K562 (cell line): Measurements from ENCODE around the gene TIMM50. TPM values are rescaled to one million over a fixed set of nuclear protein-coding genes. Genes with fewer than 3 reads are reported as not detected.
A peak's percentile ranks its signal among the peaks of the same experiment; 100 is the strongest.

Source experiments
- CBX8 ChIP-seq: fragments of 200-600 bp; sonication (generic); IDR thresholded peaks from 2 replicates; pipeline ENCODE4 v1.6.1; 2012; ENCODE audit warnings: borderline replicate concordance, mixed run types, low read depth, mild to moderate bottlenecking, moderate library complexity, mixed read lengths, low read length, control low read depth, inconsistent platforms; ENCODE audit not compliant: poor library complexity, severe bottlenecking; ENCODE audit errors: extremely low read depth
- HDGF ChIP-seq: fragments of 450-650 bp; IDR thresholded peaks from 2 replicates; pipeline ENCODE4 v1.6.1; 2016
- HNRNPK ChIP-seq: fragments of 200-400 bp; formaldehyde crosslinking; IDR thresholded peaks from one replicate; pipeline ENCODE4 v1.6.1; 2018; ENCODE audit warnings: mild to moderate bottlenecking, low read depth, low read length; ENCODE audit not compliant: poor library complexity, severe bottlenecking
- MCM2 ChIP-seq: fragments of 450-650 bp; IDR thresholded peaks from 2 replicates; pipeline ENCODE4 v1.6.1; 2017; ENCODE audit warnings: low read depth, mild to moderate bottlenecking
- MLX ChIP-seq, 2 experiments: fragments of 450-650 bp in 1 of 2; sonication (generic) in 1 of 2; formaldehyde crosslinking; conservative IDR thresholded peaks; 2 replicates each; pipeline versions ENCODE4 v1.4.0 to v1.8.1; 2020 to 2022; ENCODE audit warnings: mild to moderate bottlenecking in 1 of 2, missing genetic modification reagents in 1 of 2
- NFATC3 ChIP-seq: fragments of 450-650 bp; IDR thresholded peaks from 2 replicates; pipeline ENCODE4 v1.6.1; 2017; ENCODE audit warnings: mild to moderate bottlenecking
- RBBP5 ChIP-seq: fragments of 200-600 bp; sonication (generic); IDR thresholded peaks from 2 replicates; pipeline ENCODE4 v1.6.1; 2012; ENCODE audit warnings: borderline replicate concordance, mild to moderate bottlenecking, low read length, control low read depth, inconsistent platforms; ENCODE audit not compliant: insufficient read depth, poor library complexity, severe bottlenecking
- RFX5 ChIP-seq: IDR thresholded peaks from 2 replicates; pipeline ENCODE4 v1.6.1; 2011; ENCODE audit warnings: low read depth, mild to moderate bottlenecking, improper control_type of control experiment, low read length
- SMAD1 ChIP-seq: fragments of 150-350 bp; IDR thresholded peaks from 2 replicates; pipeline ENCODE4 v1.6.1; 2014; ENCODE audit warnings: low read length, low read depth; ENCODE audit not compliant: partially characterized antibody
- TCF15 ChIP-seq: fragments of 250-450 bp; sonication (Bioruptor Pico); IDR thresholded peaks from 2 replicates; pipeline ENCODE4 v1.8.0; 2022; ENCODE audit warnings: moderate library complexity, mild to moderate bottlenecking, inconsistent platforms
- ZNF354B ChIP-seq: fragments of 250-450 bp; sonication (Bioruptor Pico); IDR thresholded peaks from 2 replicates; pipeline ENCODE4 v1.4.0; 2020
- ZNF639 ChIP-seq, 2 experiments: fragments of 200-800 bp in 1 of 2; sonication (Bioruptor generic) in 1 of 2; sonication (generic) in 1 of 2; formaldehyde crosslinking in 1 of 2; IDR thresholded peaks in 1 of 2; conservative IDR thresholded peaks in 1 of 2; 2 replicates each; pipeline versions ENCODE4 v1.5.0 to v1.6.1; 2016 to 2020; ENCODE audit warnings: missing compliant biosample characterization in 1 of 2, missing genetic modification characterization in 1 of 2, missing genetic modification reagents in 1 of 2
- polyA plus RNA-seq, 8 experiments: library from polyadenylated mRNA; depleted of rRNA in 4 of 8; stranded (reverse) in 5 of 8; unstranded in 3 of 8; fragments of >200 nt; fragmentation: Nextera tagmentation in 2 of 8; fragmentation: Illumina TruSeq in 1 of 8; extraction: Ambion mirVana in 2 of 8; extraction: Trizol in 1 of 8; gene quantifications; 2 replicates each; pipeline versions ENCODE4 v1.2.1 to v1.2.3, GENCODE V29; 2011 to 2014; ENCODE audit warnings: inconsistent platforms in 1 of 8, missing spikeins in 1 of 8
- total RNA-seq, 7 experiments: library from RNA; depleted of rRNA in 6 of 7; stranded (reverse); fragments of >200 nt in 6 of 7; fragmentation: Illumina TruSeq in 2 of 7; extraction: Trizol in 2 of 7; gene quantifications; 2 replicates each; pipeline versions ENCODE4 v1.2.1 to v1.2.3, GENCODE V29; 2011 to 2021; ENCODE audit warnings: low replicate concordance in 1 of 7
- TF ChIP-seq, protein P1 (sequence below): fragments of 450-650 bp; IDR thresholded peaks from 2 replicates; pipeline ENCODE4 v1.6.1; 2016; ENCODE audit warnings: antibody characterized with exemption
- TF ChIP-seq, protein P2 (sequence below), 3 experiments: fragments of 200-800 bp in 1 of 3; fragments of 250-450 bp in 1 of 3; fragments of 450-650 bp in 1 of 3; sonication (Bioruptor Pico) in 1 of 3; sonication (Bioruptor generic) in 1 of 3; formaldehyde crosslinking in 1 of 3; IDR thresholded peaks; 2 replicates each; pipeline versions ENCODE4 v1.6.1 to v1.8.0; 2016 to 2022; ENCODE audit warnings: mild to moderate bottlenecking in 2 of 3, missing genetic modification characterization in 2 of 3, missing compliant biosample characterization in 1 of 3, moderate library complexity in 1 of 3
- TF ChIP-seq, protein P3 (sequence below): fragments of 200-800 bp; sonication (Bioruptor generic); IDR thresholded peaks from 2 replicates; pipeline ENCODE4 v1.6.1; 2017; ENCODE audit warnings: missing genetic modification characterization, missing compliant biosample characterization

Gene TIMM50
- total and polyA plus RNA-seq, 9 of the 15 experiments (the other 6 are each of a cell fraction or from before 2014, with no cell fraction given): 28.3 to 221 (median 170) TPM

- TF ChIP-seq, protein P1, sequence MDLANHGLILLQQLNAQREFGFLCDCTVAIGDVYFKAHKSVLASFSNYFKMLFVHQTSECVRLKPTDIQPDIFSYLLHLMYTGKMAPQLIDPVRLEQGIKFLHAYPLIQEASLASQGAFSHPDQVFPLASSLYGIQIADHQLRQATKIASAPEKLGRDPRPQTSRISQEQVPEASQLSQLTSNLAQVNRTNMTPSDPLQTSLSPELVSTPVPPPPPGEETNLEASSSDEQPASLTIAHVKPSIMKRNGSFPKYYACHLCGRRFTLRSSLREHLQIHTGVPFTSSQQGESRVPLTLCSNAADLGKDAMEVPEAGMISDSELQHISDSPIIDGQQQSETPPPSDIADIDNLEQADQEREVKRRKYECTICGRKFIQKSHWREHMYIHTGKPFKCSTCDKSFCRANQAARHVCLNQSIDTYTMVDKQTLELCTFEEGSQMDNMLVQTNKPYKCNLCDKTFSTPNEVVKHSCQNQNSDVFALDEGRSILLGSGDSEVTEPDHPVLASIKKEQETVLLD: peak; percentile 100
- no peak for TF ChIP-seq RFX5
- TF ChIP-seq HNRNPK: no peak
- TF ChIP-seq RBBP5: peak; percentile 90
- TF ChIP-seq SMAD1: no peak
- TF ChIP-seq, protein P2, sequence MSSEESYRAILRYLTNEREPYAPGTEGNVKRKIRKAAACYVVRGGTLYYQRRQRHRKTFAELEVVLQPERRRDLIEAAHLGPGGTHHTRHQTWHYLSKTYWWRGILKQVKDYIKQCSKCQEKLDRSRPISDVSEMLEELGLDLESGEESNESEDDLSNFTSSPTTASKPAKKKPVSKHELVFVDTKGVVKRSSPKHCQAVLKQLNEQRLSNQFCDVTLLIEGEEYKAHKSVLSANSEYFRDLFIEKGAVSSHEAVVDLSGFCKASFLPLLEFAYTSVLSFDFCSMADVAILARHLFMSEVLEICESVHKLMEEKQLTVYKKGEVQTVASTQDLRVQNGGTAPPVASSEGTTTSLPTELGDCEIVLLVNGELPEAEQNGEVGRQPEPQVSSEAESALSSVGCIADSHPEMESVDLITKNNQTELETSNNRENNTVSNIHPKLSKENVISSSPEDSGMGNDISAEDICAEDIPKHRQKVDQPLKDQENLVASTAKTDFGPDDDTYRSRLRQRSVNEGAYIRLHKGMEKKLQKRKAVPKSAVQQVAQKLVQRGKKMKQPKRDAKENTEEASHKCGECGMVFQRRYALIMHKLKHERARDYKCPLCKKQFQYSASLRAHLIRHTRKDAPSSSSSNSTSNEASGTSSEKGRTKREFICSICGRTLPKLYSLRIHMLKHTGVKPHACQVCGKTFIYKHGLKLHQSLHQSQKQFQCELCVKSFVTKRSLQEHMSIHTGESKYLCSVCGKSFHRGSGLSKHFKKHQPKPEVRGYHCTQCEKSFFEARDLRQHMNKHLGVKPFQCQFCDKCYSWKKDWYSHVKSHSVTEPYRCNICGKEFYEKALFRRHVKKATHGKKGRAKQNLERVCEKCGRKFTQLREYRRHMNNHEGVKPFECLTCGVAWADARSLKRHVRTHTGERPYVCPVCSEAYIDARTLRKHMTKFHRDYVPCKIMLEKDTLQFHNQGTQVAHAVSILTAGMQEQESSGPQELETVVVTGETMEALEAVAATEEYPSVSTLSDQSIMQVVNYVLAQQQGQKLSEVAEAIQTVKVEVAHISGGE (CRISPR knock-in tag; IDR thresholded peaks at IDR 0.05): no peak; a peak in 1 of 6 replicates
- no peak for TF ChIP-seq HDGF
- TF ChIP-seq CBX8: no peak
- no peak for TF ChIP-seq MCM2
- TF ChIP-seq MLX (CRISPR knock-in tag; conservative IDR thresholded peaks at IDR 0.05): no peak
- TF ChIP-seq, protein P3, sequence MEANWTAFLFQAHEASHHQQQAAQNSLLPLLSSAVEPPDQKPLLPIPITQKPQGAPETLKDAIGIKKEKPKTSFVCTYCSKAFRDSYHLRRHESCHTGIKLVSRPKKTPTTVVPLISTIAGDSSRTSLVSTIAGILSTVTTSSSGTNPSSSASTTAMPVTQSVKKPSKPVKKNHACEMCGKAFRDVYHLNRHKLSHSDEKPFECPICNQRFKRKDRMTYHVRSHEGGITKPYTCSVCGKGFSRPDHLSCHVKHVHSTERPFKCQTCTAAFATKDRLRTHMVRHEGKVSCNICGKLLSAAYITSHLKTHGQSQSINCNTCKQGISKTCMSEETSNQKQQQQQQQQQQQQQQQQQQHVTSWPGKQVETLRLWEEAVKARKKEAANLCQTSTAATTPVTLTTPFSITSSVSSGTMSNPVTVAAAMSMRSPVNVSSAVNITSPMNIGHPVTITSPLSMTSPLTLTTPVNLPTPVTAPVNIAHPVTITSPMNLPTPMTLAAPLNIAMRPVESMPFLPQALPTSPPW (CRISPR knock-in tag): no peak
- TF ChIP-seq TCF15 (CRISPR knock-in tag): no peak
- no peak for TF ChIP-seq ZNF639 (CRISPR knock-in tag; conservative IDR thresholded peaks at IDR 0.05 in 1 of 2, IDR thresholded peaks at IDR 0.05 in 1 of 2)
- TF ChIP-seq NFATC3: no peak
- TF ChIP-seq ZNF354B (CRISPR knock-in tag): no peak
Measured at GRCh38 chr19:39532233-39533002, 51.8 kb downstream of the TIMM50 start, which contains the start of gene EID2B (continued).
